ENCODE data around the gene ALDH5A1. TPM values are rescaled to one million over a fixed set of nuclear protein-coding genes. Genes with fewer than 3 reads are reported as not detected.

Gene ALDH5A1
- total and polyA plus RNA-seq, 2 of the 13 experiments (the other 11 are each of a cell fraction or from before 2014, with no cell fraction given) = 12.8 to 32.5 TPM

GRCh38 chr6:24494821-24495795 lies at the start of gene ALDH5A1 (continued):
- TF ChIP-seq HNF1A (IDR thresholded peaks at IDR 0.05; ENCODE audit: low read depth) (no peak), HNF1A (CRISPR knock-in tag; IDR thresholded peaks at IDR 0.05; ENCODE audit: borderline replicate concordance) (peak; percentile 81), NR2F2 (IDR thresholded peaks at IDR 0.05; ENCODE audit: borderline replicate concordance, low read depth) (0 out of 2 replicates have a peak, but pooled peaks have one; percentile 14), HNF4G (IDR thresholded peaks at IDR 0.05; ENCODE audit: borderline replicate concordance, low read depth, low read length) (peak; percentile 79), HNF4G (CRISPR knock-in tag; IDR thresholded peaks at IDR 0.05; ENCODE audit: borderline replicate concordance, low read depth) (no peak; the same call in none of the 2 replicates), HOXA3 (CRISPR knock-in tag; IDR thresholded peaks at IDR 0.05) (peak; percentile 71), ZNF446 (CRISPR knock-in tag; IDR thresholded peaks at IDR 0.05) (no peak), KMT2B (CRISPR knock-in tag; IDR thresholded peaks at IDR 0.05) (peak; percentile 89), MIER3 (CRISPR knock-in tag; IDR thresholded peaks at IDR 0.05; ENCODE audit: borderline replicate concordance) (0 out of 2 replicates have a peak, but pooled peaks have one; percentile 30), ZNF121 (CRISPR knock-in tag; IDR thresholded peaks at IDR 0.05) (peak; percentile 33; the same call in 1 of the 2 replicates), ARHGAP35 (CRISPR knock-in tag; IDR thresholded peaks at IDR 0.05; ENCODE audit: borderline replicate concordance) (0 out of 2 replicates have a peak, but pooled peaks have one; percentile 58), ZNF781 (CRISPR knock-in tag; IDR thresholded peaks at IDR 0.05; ENCODE audit: borderline replicate concordance, not compliant biosample characterization) (no peak), MED8 (CRISPR knock-in tag; IDR thresholded peaks at IDR 0.05; ENCODE audit: insufficient replicate concordance) (no peak), ZNF639 (CRISPR knock-in tag; conservative IDR thresholded peaks at IDR 0.05) (0 out of 2 replicates have a peak, but pooled peaks have one; percentile 30), SIX1 (CRISPR knock-in tag; IDR thresholded peaks at IDR 0.05; ENCODE audit: borderline replicate concordance) (no peak), BORCS8-MEF2B (CRISPR knock-in tag; IDR thresholded peaks at IDR 0.05) (no peak; the same call in none of the 2 replicates), HDAC6 (IDR thresholded peaks at IDR 0.05; ENCODE audit: low read depth, low read length) (0 out of 2 replicates have a peak, but pooled peaks have one; percentile 46), ZC3H13 (CRISPR knock-in tag; IDR thresholded peaks at IDR 0.05) (peak; percentile 59; the same call in 1 of the 2 replicates)
- TF ChIP-seq, protein P1, sequence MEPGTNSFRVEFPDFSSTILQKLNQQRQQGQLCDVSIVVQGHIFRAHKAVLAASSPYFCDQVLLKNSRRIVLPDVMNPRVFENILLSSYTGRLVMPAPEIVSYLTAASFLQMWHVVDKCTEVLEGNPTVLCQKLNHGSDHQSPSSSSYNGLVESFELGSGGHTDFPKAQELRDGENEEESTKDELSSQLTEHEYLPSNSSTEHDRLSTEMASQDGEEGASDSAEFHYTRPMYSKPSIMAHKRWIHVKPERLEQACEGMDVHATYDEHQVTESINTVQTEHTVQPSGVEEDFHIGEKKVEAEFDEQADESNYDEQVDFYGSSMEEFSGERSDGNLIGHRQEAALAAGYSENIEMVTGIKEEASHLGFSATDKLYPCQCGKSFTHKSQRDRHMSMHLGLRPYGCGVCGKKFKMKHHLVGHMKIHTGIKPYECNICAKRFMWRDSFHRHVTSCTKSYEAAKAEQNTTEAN (CRISPR knock-in tag; conservative IDR thresholded peaks at IDR 0.05) = peak; percentile 55; the same call in 1 of the 2 replicates

Measured in HepG2 (cell line).